HepG2 (cell line): ENCODE results near the gene RNASE8. TPM values are rescaled to one million over a fixed set of nuclear protein-coding genes. Genes with fewer than 3 reads are reported as not detected.

Experiments
- AKAP8 ChIP-seq: sonication (generic); formaldehyde crosslinking; IDR thresholded peaks from 2 replicates; pipeline ENCODE4 v1.5.1; 2020; ENCODE audit warnings: mild to moderate bottlenecking, missing genetic modification reagents
- ATF7 ChIP-seq, 2 experiments: fragments of 450-650 bp in 1 of 2; sonication (generic) in 1 of 2; formaldehyde crosslinking in 1 of 2; IDR thresholded peaks; 2 replicates each; pipeline versions ENCODE4 v1.4.0 to v1.6.1; 2016 to 2020; ENCODE audit warnings: antibody characterized with exemption in 1 of 2, mild to moderate bottlenecking in 1 of 2, missing genetic modification reagents in 1 of 2
- CBX5 ChIP-seq: sonication (generic); formaldehyde crosslinking; IDR thresholded peaks from 2 replicates; pipeline ENCODE4 v1.4.0; 2020; ENCODE audit warnings: missing genetic modification reagents, borderline replicate concordance
- E2F2 ChIP-seq: sonication (generic); formaldehyde crosslinking; IDR thresholded peaks from 2 replicates; pipeline ENCODE4 v1.4.0; 2020; ENCODE audit warnings: missing genetic modification reagents, borderline replicate concordance
- ELF3 ChIP-seq: IDR thresholded peaks from 2 replicates; pipeline ENCODE4 v1.6.1; 2016; ENCODE audit warnings: missing genetic modification reagents, missing compliant biosample characterization
- FOXA1 ChIP-seq, 2 experiments: fragments of 450-650 bp in 1 of 2; sonication (generic) in 1 of 2; formaldehyde crosslinking in 1 of 2; IDR thresholded peaks; 2 replicates each; pipeline versions ENCODE4 v1.4.0 to v1.6.1; 2016 to 2020; ENCODE audit warnings: missing genetic modification reagents in 1 of 2
- PHF8 ChIP-seq: sonication (generic); formaldehyde crosslinking; IDR thresholded peaks from 2 replicates; pipeline ENCODE4 v1.5.0; 2020; ENCODE audit warnings: missing genetic modification reagents
- RBFOX2 ChIP-seq: fragments of 200-400 bp; formaldehyde crosslinking; IDR thresholded peaks from 2 replicates; pipeline ENCODE4 v1.6.1; 2017; ENCODE audit warnings: low read depth, mild to moderate bottlenecking, low read length
- RCOR2 ChIP-seq: IDR thresholded peaks from 2 replicates; pipeline ENCODE4 v1.6.1; 2016; ENCODE audit warnings: missing biosample characterization, missing genetic modification reagents
- SNAI1 ChIP-seq: sonication (generic); formaldehyde crosslinking; IDR thresholded peaks from 2 replicates; pipeline ENCODE4 v1.5.0; 2020; ENCODE audit warnings: mild to moderate bottlenecking, missing genetic modification reagents, borderline replicate concordance
- SOX5 ChIP-seq: IDR thresholded peaks from 2 replicates; pipeline ENCODE4 v1.6.1; 2016; ENCODE audit warnings: borderline replicate concordance
- TERF1 ChIP-seq: sonication (generic); formaldehyde crosslinking; IDR thresholded peaks from 2 replicates; pipeline ENCODE4 v1.8.0; 2022; ENCODE audit warnings: mild to moderate bottlenecking, missing genetic modification reagents, moderate library complexity
- ZBTB3 ChIP-seq: sonication (generic); formaldehyde crosslinking; IDR thresholded peaks from 2 replicates; pipeline ENCODE4 v1.4.0; 2020; ENCODE audit warnings: low read depth, mild to moderate bottlenecking, moderate library complexity, missing genetic modification reagents, borderline replicate concordance
- ZNF20 ChIP-seq: sonication (generic); formaldehyde crosslinking; IDR thresholded peaks from 2 replicates; pipeline ENCODE4 v1.4.0; 2020; ENCODE audit warnings: mild to moderate bottlenecking, moderate library complexity, missing genetic modification reagents
- ZNF350 ChIP-seq: sonication (generic); formaldehyde crosslinking; IDR thresholded peaks from 2 replicates; pipeline ENCODE4 v1.4.0; 2020; ENCODE audit warnings: mild to moderate bottlenecking, low read depth, missing genetic modification reagents, borderline replicate concordance
- ZNF652 ChIP-seq: IDR thresholded peaks from 2 replicates; pipeline ENCODE4 v1.6.1; 2016; ENCODE audit warnings: low read depth, borderline replicate concordance
- ZNF766 ChIP-seq: sonication (generic); formaldehyde crosslinking; IDR thresholded peaks from 2 replicates; pipeline ENCODE4 v1.5.0; 2020; ENCODE audit warnings: missing genetic modification reagents, borderline replicate concordance
- polyA plus RNA-seq, 8 experiments: library from polyadenylated mRNA; depleted of rRNA in 3 of 8; stranded (reverse) in 7 of 8; unstranded in 1 of 8; fragments of >200 nt; fragmentation: Illumina TruSeq in 4 of 8; extraction: Trizol in 4 of 8; gene quantifications; 2 replicates each; pipeline versions ENCODE4 v1.2.1 to v1.2.3, GENCODE V29; 2011 to 2016; ENCODE audit warnings: low read depth in 4 of 8, missing spikeins in 1 of 8, mixed read lengths in 1 of 8; ENCODE audit not compliant: insufficient read depth in 1 of 8
- total RNA-seq, 5 experiments: library from RNA; depleted of rRNA; stranded (reverse); fragments of >200 nt; fragmentation: Illumina TruSeq; extraction: Trizol; gene quantifications; 2 replicates each; pipeline ENCODE4 v1.2.3, GENCODE V29; 2016; ENCODE audit warnings: low read depth in 1 of 5
- TF ChIP-seq, protein P1 (sequence below): sonication (generic); formaldehyde crosslinking; conservative IDR thresholded peaks from 2 replicates; pipeline ENCODE4 v1.5.0; 2020; ENCODE audit warnings: missing genetic modification reagents
- TF ChIP-seq, protein P2 (sequence below): sonication (generic); formaldehyde crosslinking; IDR thresholded peaks from 2 replicates; pipeline ENCODE4 v1.4.0; 2020; ENCODE audit warnings: missing genetic modification reagents
- TF ChIP-seq, protein P3 (sequence below): sonication (generic); formaldehyde crosslinking; conservative IDR thresholded peaks from 2 replicates; pipeline ENCODE4 v1.4.0; 2020; ENCODE audit warnings: missing genetic modification reagents

Gene RNASE8
- total and polyA plus RNA-seq, 2 of the 13 experiments (the other 11 are each of a cell fraction or from before 2014, with no cell fraction given) = not detected

DNA sequence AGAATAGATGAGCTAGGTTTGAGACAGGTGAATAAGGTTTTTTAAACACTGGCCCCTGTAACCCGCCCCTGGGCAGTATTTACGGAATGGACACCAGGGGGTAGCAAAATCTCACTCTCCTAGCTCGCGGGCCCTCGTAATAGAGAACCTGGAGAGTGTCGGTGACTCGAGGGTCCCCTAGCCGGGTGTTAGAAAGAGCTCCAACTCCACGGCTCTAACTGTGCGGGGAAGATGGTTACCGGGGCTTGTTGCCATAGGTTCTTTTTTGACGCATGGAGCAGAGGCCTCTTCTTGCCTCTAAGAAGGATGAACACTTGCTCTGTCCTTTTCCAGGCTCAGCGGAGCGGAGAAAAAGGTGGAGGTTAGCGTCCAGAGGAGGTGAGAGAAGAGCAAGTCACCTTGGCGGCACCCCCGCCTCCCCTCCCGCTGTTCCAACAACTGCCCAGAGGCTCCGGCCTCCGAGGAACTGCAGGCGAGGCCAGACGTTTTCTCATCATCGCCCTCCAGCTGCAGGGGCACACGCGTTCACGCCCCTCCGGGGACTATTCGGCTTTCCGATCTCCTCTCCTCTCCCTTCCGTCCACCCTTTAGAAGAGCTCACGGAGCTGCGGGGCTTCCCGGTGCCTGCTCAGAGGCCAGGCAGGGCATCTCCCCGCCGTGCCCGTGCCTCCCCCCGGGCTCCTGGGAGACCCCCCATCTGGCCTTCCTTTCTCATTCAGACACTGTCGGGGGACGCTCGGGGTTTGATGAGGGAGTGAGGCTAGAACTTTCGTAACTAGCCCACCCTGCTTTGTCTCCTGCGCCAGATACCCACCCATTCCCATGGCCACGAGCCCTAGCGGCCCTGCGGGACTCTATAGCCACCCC is 11.1 kb downstream of the RNASE8 start (continued):
- TF ChIP-seq SNAI1 (CRISPR knock-in tag) = no peak; the same call in 1 of the 2 replicates
- TF ChIP-seq FOXA1 (IDR thresholded peaks at IDR 0.05) = no peak
- TF ChIP-seq FOXA1 (CRISPR knock-in tag; IDR thresholded peaks at IDR 0.05) = no peak
- TF ChIP-seq, protein P1, sequence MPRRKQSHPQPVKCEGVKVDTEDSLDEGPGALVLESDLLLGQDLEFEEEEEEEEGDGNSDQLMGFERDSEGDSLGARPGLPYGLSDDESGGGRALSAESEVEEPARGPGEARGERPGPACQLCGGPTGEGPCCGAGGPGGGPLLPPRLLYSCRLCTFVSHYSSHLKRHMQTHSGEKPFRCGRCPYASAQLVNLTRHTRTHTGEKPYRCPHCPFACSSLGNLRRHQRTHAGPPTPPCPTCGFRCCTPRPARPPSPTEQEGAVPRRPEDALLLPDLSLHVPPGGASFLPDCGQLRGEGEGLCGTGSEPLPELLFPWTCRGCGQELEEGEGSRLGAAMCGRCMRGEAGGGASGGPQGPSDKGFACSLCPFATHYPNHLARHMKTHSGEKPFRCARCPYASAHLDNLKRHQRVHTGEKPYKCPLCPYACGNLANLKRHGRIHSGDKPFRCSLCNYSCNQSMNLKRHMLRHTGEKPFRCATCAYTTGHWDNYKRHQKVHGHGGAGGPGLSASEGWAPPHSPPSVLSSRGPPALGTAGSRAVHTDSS (CRISPR knock-in tag) = no peak
- peak; percentile 41; the same call in 1 of the 2 replicates for TF ChIP-seq ZNF350
- 0 out of 2 replicates have a peak, but pooled peaks have one; percentile 47 for TF ChIP-seq CBX5 (CRISPR knock-in tag)
- peak; percentile 50 for TF ChIP-seq PHF8 (CRISPR knock-in tag)
- no peak for TF ChIP-seq ZNF20 (CRISPR knock-in tag)
- 0 out of 2 replicates have a peak, but pooled peaks have one; percentile 39 for TF ChIP-seq AKAP8 (CRISPR knock-in tag)
- 0 out of 2 replicates have a peak, but pooled peaks have one; percentile 33 for TF ChIP-seq E2F2 (CRISPR knock-in tag)
- TF ChIP-seq ATF7 (IDR thresholded peaks at IDR 0.05) = no peak
- TF ChIP-seq ATF7 (CRISPR knock-in tag; IDR thresholded peaks at IDR 0.05) = 0 out of 2 replicates have a peak, but pooled peaks have one; percentile 47
- no peak for TF ChIP-seq ZBTB3 (CRISPR knock-in tag)
- TF ChIP-seq RBFOX2 = 0 out of 2 replicates have a peak, but pooled peaks have one; percentile 18
- TF ChIP-seq ELF3 (CRISPR knock-in tag) = peak; percentile 47; the same call in 1 of the 2 replicates
- TF ChIP-seq ZNF652 = no peak
- TF ChIP-seq ZNF766 (CRISPR knock-in tag) = no peak
- TF ChIP-seq, protein P2, sequence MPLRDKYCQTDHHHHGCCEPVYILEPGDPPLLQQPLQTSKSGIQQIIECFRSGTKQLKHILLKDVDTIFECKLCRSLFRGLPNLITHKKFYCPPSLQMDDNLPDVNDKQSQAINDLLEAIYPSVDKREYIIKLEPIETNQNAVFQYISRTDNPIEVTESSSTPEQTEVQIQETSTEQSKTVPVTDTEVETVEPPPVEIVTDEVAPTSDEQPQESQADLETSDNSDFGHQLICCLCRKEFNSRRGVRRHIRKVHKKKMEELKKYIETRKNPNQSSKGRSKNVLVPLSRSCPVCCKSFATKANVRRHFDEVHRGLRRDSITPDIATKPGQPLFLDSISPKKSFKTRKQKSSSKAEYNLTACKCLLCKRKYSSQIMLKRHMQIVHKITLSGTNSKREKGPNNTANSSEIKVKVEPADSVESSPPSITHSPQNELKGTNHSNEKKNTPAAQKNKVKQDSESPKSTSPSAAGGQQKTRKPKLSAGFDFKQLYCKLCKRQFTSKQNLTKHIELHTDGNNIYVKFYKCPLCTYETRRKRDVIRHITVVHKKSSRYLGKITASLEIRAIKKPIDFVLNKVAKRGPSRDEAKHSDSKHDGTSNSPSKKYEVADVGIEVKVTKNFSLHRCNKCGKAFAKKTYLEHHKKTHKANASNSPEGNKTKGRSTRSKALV (CRISPR knock-in tag) = peak; percentile 51; the same call in 1 of the 2 replicates
- TF ChIP-seq TERF1 (CRISPR knock-in tag) = no peak
- TF ChIP-seq, protein P3, sequence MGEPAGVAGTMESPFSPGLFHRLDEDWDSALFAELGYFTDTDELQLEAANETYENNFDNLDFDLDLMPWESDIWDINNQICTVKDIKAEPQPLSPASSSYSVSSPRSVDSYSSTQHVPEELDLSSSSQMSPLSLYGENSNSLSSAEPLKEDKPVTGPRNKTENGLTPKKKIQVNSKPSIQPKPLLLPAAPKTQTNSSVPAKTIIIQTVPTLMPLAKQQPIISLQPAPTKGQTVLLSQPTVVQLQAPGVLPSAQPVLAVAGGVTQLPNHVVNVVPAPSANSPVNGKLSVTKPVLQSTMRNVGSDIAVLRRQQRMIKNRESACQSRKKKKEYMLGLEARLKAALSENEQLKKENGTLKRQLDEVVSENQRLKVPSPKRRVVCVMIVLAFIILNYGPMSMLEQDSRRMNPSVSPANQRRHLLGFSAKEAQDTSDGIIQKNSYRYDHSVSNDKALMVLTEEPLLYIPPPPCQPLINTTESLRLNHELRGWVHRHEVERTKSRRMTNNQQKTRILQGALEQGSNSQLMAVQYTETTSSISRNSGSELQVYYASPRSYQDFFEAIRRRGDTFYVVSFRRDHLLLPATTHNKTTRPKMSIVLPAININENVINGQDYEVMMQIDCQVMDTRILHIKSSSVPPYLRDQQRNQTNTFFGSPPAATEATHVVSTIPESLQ (CRISPR knock-in tag) = peak; percentile 90; the same call in 1 of the 2 replicates
- TF ChIP-seq SOX5 = no peak
- peak; percentile 21; the same call in 1 of the 2 replicates for TF ChIP-seq RCOR2 (CRISPR knock-in tag)
